HCT116 (cell line): ENCODE measurements around the gene PNPLA6. TPM values are rescaled to one million over a fixed set of nuclear protein-coding genes. Genes with fewer than 3 reads are reported as not detected.

Experiments
- ATAC-seq: fragments of 200-7000 bp; cut with Tn5 transposase; 2 replicates; pipeline ENCODE4 v1.9.1; 2020; ENCODE audit warnings: mild to moderate bottlenecking, moderate library complexity
- BruUV-seq: library from RNA; stranded (reverse); fragments of 400-500 nt; replicated peaks from 2 replicates; lab custom pipeline; 2021; lab: Mats Ljungman, UMichigan
- CTCF ChIA-PET: fragments of 300-600 bp; sonication (Branson Sonifier 250); formaldehyde crosslinking; loops from one replicate; lab custom pipeline; 2021; ENCODE audit warnings: antibody characterized with exemption; lab: Charles Lee
- POLR2A ChIA-PET: fragments of 300-600, 350-600 bp; sonication (Branson Sonifier 250); formaldehyde crosslinking; loops from one replicate; lab custom pipeline; 2021; ENCODE audit warnings: antibody characterized with exemption; lab: Charles Lee
- RAD21 ChIA-PET, 2 experiments: fragments of 300-600 bp; sonication (Branson Sonifier 250); formaldehyde crosslinking; loops; one replicate each; lab custom pipeline; 2023; ENCODE audit warnings: low total read pairs in 2 of 2; ENCODE audit not compliant: uncharacterized antibody in 2 of 2, unreplicated experiment in 2 of 2, low non-redundant PET in 1 of 2; lab: Charles Lee
- DNase-seq: peaks from one replicate; pipeline ENCODE4 v3.0.0-alpha.2; 2010; ENCODE audit warnings: low read depth, low spot score
- H2AFZ ChIP-seq: fragments of 200-600 bp; shearing (Covaris generic), sonication (generic); 2 replicates; pipeline ENCODE4 v1.6.1; 2017; ENCODE audit warnings: low read depth, mixed run types, mixed read lengths, antibody characterized with exemption, low read length; ENCODE audit not compliant: poor library complexity, severe bottlenecking
- H3K27ac ChIP-seq: 2 replicates; pipeline ENCODE4 v1.5.1; 2012; ENCODE audit warnings: low read depth, low read length
- H3K27me3 ChIP-seq: fragments of 200-600 bp; sonication (generic); 2 replicates; pipeline ENCODE4 v1.6.1; 2016; ENCODE audit warnings: mixed run types, low read length, mixed read lengths; ENCODE audit not compliant: insufficient read depth
- H3K36me3 ChIP-seq, 2 experiments: fragments of 200-500 bp in 1 of 2; fragments of 200-600 bp in 1 of 2; sonication (Bioruptor generic) in 1 of 2; sonication (generic) in 1 of 2; 2 replicates each; pipeline versions ENCODE4 v1.5.1 to v1.6.1; 2014 to 2016; ENCODE audit warnings: low read length in 2 of 2, inconsistent platforms in 1 of 2, mixed read lengths in 1 of 2, mixed run types in 1 of 2; ENCODE audit not compliant: insufficient read depth in 2 of 2, control insufficient read depth in 1 of 2
- H3K4me1 ChIP-seq, 2 experiments: fragments of 200-600 bp in 1 of 2; sonication (generic) in 1 of 2; 2 replicates each; pipeline versions ENCODE4 v1.5.1 to v1.6.1; 2012 to 2017; ENCODE audit warnings: low read length in 2 of 2, inconsistent platforms in 1 of 2, mild to moderate bottlenecking in 1 of 2, mixed read lengths in 1 of 2, mixed run types in 1 of 2, moderate library complexity in 1 of 2; ENCODE audit not compliant: insufficient read depth in 2 of 2, control insufficient read depth in 1 of 2
- H3K4me2 ChIP-seq: fragments of 200-600 bp; sonication (generic); 2 replicates; pipeline ENCODE4 v1.6.1; 2017; ENCODE audit warnings: mixed run types, low read length, mixed read lengths
- H3K4me3 ChIP-seq, 2 experiments: fragments of 200-600 bp in 1 of 2; sonication (generic) in 1 of 2; replicated peaks in 1 of 2; 2 replicates each; pipeline ENCODE4 v1.5.1; 2011 to 2016; ENCODE audit warnings: low read length in 2 of 2, control low read depth in 1 of 2, low read depth in 1 of 2, mild to moderate bottlenecking in 1 of 2, mixed read lengths in 1 of 2, mixed run types in 1 of 2
- H3K79me2 ChIP-seq: fragments of 200-600 bp; sonication (generic); 2 replicates; pipeline ENCODE4 v1.6.1; 2017; ENCODE audit warnings: mild to moderate bottlenecking, mixed run types, low read length, moderate library complexity, mixed read lengths; ENCODE audit not compliant: insufficient read depth
- H3K9ac ChIP-seq: fragments of 200-600 bp; sonication (generic); 2 replicates; pipeline ENCODE4 v1.6.1; 2016; ENCODE audit warnings: low read length, mixed read lengths
- H3K9me2 ChIP-seq: fragments of 200-600 bp; sonication (generic), shearing (Covaris generic); 2 replicates; pipeline ENCODE4 v1.6.1; 2017; ENCODE audit warnings: mixed run types, mild to moderate bottlenecking, moderate library complexity; ENCODE audit not compliant: insufficient read depth
- H3K9me3 ChIP-seq, 2 experiments: fragments of 200-500 bp in 1 of 2; fragments of 200-600 bp in 1 of 2; sonication (Bioruptor generic) in 1 of 2; sonication (generic) in 1 of 2; 2 replicates each; pipeline ENCODE4 v1.6.1; 2014 to 2017; ENCODE audit warnings: low read length in 2 of 2, mixed read lengths in 2 of 2, inconsistent platforms in 1 of 2, low read depth in 1 of 2, mild to moderate bottlenecking in 1 of 2, mixed run types in 1 of 2, moderate library complexity in 1 of 2; ENCODE audit not compliant: control insufficient read depth in 1 of 2, insufficient read depth in 1 of 2
- H4K20me1 ChIP-seq: fragments of 200-600 bp; sonication (generic), shearing (Covaris generic); 2 replicates; pipeline ENCODE4 v1.6.1; 2017; ENCODE audit warnings: mixed run types, mild to moderate bottlenecking, moderate library complexity; ENCODE audit not compliant: insufficient read depth
- CBX3 ChIP-seq: IDR thresholded peaks from 2 replicates; pipeline ENCODE4 v1.6.1; 2012; ENCODE audit warnings: low read depth
- CEBPB ChIP-seq: IDR thresholded peaks from 2 replicates; pipeline ENCODE4 v1.6.1; 2012; ENCODE audit warnings: low read depth
- ELF1 ChIP-seq: IDR thresholded peaks from 2 replicates; pipeline ENCODE4 v1.6.1; 2012; ENCODE audit warnings: low read depth, borderline replicate concordance
- EZH2phosphoT487 ChIP-seq: fragments of 200-600 bp; IDR thresholded peaks from 2 replicates; pipeline ENCODE4 v1.6.1; 2018; ENCODE audit warnings: antibody characterized with exemption, borderline replicate concordance
- FOSL1 ChIP-seq: IDR thresholded peaks from 2 replicates; pipeline ENCODE4 v1.6.1; 2012; ENCODE audit warnings: low read depth
- JUND ChIP-seq: IDR thresholded peaks from 2 replicates; pipeline ENCODE4 v1.6.1; 2012
- MAX ChIP-seq: IDR thresholded peaks from 2 replicates; pipeline ENCODE4 v1.6.1; 2012
- POLR2A ChIP-seq: IDR thresholded peaks from 2 replicates; pipeline ENCODE4 v1.7.0; 2011; ENCODE audit warnings: borderline replicate concordance; ENCODE audit not compliant: insufficient read depth, insufficient read length; ENCODE audit errors: extremely low read depth
- POLR2AphosphoS5 ChIP-seq: IDR thresholded peaks from 2 replicates; pipeline ENCODE4 v1.6.1; 2011; ENCODE audit warnings: mild to moderate bottlenecking, low read depth, low read length, moderate library complexity
- REST ChIP-seq: IDR thresholded peaks from 2 replicates; pipeline ENCODE4 v1.6.1; 2012; ENCODE audit warnings: low read depth
- SIN3A ChIP-seq: IDR thresholded peaks from 2 replicates; pipeline ENCODE4 v1.6.1; 2012; ENCODE audit warnings: low read depth
- SP1 ChIP-seq: IDR thresholded peaks from 2 replicates; pipeline ENCODE4 v1.6.1; 2012; ENCODE audit warnings: low read depth
- SRF ChIP-seq: IDR thresholded peaks from 2 replicates; pipeline ENCODE4 v1.6.1; 2012; ENCODE audit warnings: low read depth
- TCF7L2 ChIP-seq: IDR thresholded peaks from 2 replicates; pipeline ENCODE4 v1.7.0; 2011; ENCODE audit warnings: borderline replicate concordance, inconsistent platforms; ENCODE audit not compliant: insufficient read depth, insufficient read length; ENCODE audit errors: extremely low read depth
- YY1 ChIP-seq: IDR thresholded peaks from 2 replicates; pipeline ENCODE4 v1.6.1; 2011; ENCODE audit warnings: low read length, low read depth, moderate library complexity, mild to moderate bottlenecking; ENCODE audit not compliant: insufficient replicate concordance; ENCODE audit errors: extremely low read depth
- ZFX ChIP-seq: fragments of 450-650 bp; IDR thresholded peaks from 2 replicates; pipeline ENCODE4 v1.6.1; 2017
- ZNF274 ChIP-seq: fragments of 200-500 bp; sonication (Bioruptor generic); IDR thresholded peaks from 2 replicates; pipeline ENCODE4 v1.6.1; 2014; ENCODE audit warnings: mild to moderate bottlenecking, low read depth, low read length, inconsistent platforms
- intact Hi-C: fragments of 100-400 bp; cut with micrococcal nuclease; formaldehyde crosslinking; loops from 2 replicates; pipeline ENCODE4 v1.10.0; 2022
- total RNA-seq: library from RNA; stranded (reverse); gene quantifications from one replicate; pipeline ENCODE4 v1.2.1, GENCODE V29; 2021; ENCODE audit not compliant: unreplicated experiment
- TF ChIP-seq, protein P1 (sequence below): IDR thresholded peaks from 2 replicates; pipeline ENCODE4 v1.6.1; 2012
- TF ChIP-seq, protein P2 (sequence below), 3 experiments: fragments of 200-600 bp in 1 of 3; sonication (generic) in 1 of 3; IDR thresholded peaks in 2 of 3; conservative IDR thresholded peaks in 1 of 3; 2 replicates each; pipeline ENCODE4 v1.5.1; 2012 to 2017; ENCODE audit warnings: low read depth in 2 of 3, low read length in 2 of 3, antibody characterized with exemption in 1 of 3, borderline replicate concordance in 1 of 3, control low read depth in 1 of 3, mild to moderate bottlenecking in 1 of 3, mixed read lengths in 1 of 3, mixed run types in 1 of 3, moderate library complexity in 1 of 3; ENCODE audit not compliant: insufficient read depth in 1 of 3

Gene PNPLA6
- total RNA-seq, 1 experiment from 2014 or later, result 159 TPM

DNA sequence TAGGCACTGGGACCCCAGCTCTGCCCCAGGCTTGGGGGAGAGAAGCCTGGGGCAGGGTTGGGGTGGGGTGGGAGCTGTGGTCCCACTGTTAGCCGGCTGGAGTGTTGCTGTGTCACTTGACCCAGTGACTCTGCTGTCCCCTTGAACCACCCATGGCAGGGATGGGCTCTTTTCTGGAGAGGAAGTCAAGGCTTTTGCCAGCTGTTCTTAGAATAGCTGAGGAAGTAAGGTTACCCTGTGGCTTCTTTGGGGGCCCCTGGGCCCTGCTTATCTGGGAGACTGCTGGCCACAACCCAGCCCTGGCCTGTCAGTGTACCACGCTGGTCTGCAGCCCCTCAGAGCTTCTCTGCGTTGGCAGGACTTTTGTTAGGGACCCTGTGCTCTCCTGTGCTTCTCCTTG is 9.1 kb downstream of the PNPLA6 start:
- no TSS peak for BruUV-seq
- ChIA-PET CTCF (no interaction called here), POLR2A (no interaction called here), RAD21 (no interaction called here)
- intact Hi-C loops, result no loop called here
- Histone ChIP-seq H2AFZ (no peak overlapping the region), H3K79me2 (no peaks in the 10 kb centered on the region), H3K27ac (no peak overlapping the region), H3K4me1 (peaks cover 0 to 9% of the 10 kb centered on the region in 2 experiments; a peak in 2 of 4 replicates), H3K9me2 (no peaks in the 10 kb centered on the region), H3K4me2 (no peak overlapping the region), H3K4me3 (no peak overlapping the region), H4K20me1 (no peaks in the 10 kb centered on the region), H3K36me3 (peaks cover 6 to 27% of the 10 kb centered on the region in 2 experiments; a peak in 3 of 4 replicates), H3K9me3 (no peaks in the 10 kb centered on the region)
- ATAC-seq, result no peak
- TF ChIP-seq, protein P1, sequence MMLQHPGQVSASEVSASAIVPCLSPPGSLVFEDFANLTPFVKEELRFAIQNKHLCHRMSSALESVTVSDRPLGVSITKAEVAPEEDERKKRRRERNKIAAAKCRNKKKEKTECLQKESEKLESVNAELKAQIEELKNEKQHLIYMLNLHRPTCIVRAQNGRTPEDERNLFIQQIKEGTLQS, result no peak
- TF ChIP-seq SIN3A (no peak), EZH2phosphoT487 (no peak), ELF1 (no peak), ZNF274 (no peak), MAX (no peak), POLR2AphosphoS5 (no peak), REST (no peak), CBX3 (no peak), TCF7L2 (no peak), POLR2A (no peak), YY1 (no peak), SRF (no peak), ZFX (no peak), SP1 (no peak), JUND (no peak), CEBPB (no peak), FOSL1 (no peak)
- TF ChIP-seq, protein P2, sequence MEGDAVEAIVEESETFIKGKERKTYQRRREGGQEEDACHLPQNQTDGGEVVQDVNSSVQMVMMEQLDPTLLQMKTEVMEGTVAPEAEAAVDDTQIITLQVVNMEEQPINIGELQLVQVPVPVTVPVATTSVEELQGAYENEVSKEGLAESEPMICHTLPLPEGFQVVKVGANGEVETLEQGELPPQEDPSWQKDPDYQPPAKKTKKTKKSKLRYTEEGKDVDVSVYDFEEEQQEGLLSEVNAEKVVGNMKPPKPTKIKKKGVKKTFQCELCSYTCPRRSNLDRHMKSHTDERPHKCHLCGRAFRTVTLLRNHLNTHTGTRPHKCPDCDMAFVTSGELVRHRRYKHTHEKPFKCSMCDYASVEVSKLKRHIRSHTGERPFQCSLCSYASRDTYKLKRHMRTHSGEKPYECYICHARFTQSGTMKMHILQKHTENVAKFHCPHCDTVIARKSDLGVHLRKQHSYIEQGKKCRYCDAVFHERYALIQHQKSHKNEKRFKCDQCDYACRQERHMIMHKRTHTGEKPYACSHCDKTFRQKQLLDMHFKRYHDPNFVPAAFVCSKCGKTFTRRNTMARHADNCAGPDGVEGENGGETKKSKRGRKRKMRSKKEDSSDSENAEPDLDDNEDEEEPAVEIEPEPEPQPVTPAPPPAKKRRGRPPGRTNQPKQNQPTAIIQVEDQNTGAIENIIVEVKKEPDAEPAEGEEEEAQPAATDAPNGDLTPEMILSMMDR (IDR thresholded peaks at IDR 0.05 in 2 of 3, conservative IDR thresholded peaks at IDR 0.05 in 1 of 3; ENCODE audit: borderline replicate concordance in 1 of 3, insufficient read depth in 1 of 3, low read depth in 2 of 3, low read length in 2 of 3), result no peak
- TF ChIP-seq, all 23 proteins: peak for 0
- Histone ChIP-seq H3K9ac (no peak overlapping the region), H3K27me3 (no peaks in the 10 kb centered on the region)
- DNase-seq, result no peak
